Neural progenitor cell (in vitro differentiated cells): ENCODE results near the gene CD59. TPM values are rescaled to one million over a fixed set of nuclear protein-coding genes. Genes with fewer than 3 reads are reported as not detected.

Experiments
- DNase-seq: peaks from one replicate; pipeline ENCODE4 v3.0.0-alpha.2; 2016; ENCODE audit warnings: low spot score
- H2AFZ ChIP-seq: fragments of 200-600 bp; sonication (generic); replicated peaks from 2 replicates; pipeline ENCODE4 v1.6.1; 2016; ENCODE audit warnings: antibody characterized with exemption
- H3F3A ChIP-seq: fragments of 200-600 bp; sonication (generic); 2 replicates; pipeline ENCODE4 v1.6.1; 2016; ENCODE audit warnings: antibody characterized with exemption, low read depth
- H3K27ac ChIP-seq: fragments of 200-600 bp; sonication (generic); 2 replicates; pipeline ENCODE4 v1.5.1; 2016; ENCODE audit warnings: mild to moderate bottlenecking
- H3K27me3 ChIP-seq: fragments of 200-600 bp; sonication (generic); 2 replicates; pipeline ENCODE4 v1.6.1; 2016; ENCODE audit warnings: mild to moderate bottlenecking, moderate library complexity
- H3K36me3 ChIP-seq: fragments of 200-600 bp; sonication (generic); 2 replicates; pipeline ENCODE4 v1.5.1; 2016
- H3K4me1 ChIP-seq: fragments of 200-600 bp; sonication (generic); 2 replicates; pipeline ENCODE4 v1.6.1; 2016; ENCODE audit warnings: mixed run types
- H3K4me2 ChIP-seq: fragments of 200-600 bp; sonication (generic); 2 replicates; pipeline ENCODE4 v1.6.1; 2016
- H3K4me3 ChIP-seq: fragments of 200-600 bp; sonication (generic); 2 replicates; pipeline ENCODE4 v1.5.1; 2016
- H3K79me2 ChIP-seq: fragments of 200-600 bp; sonication (generic); 2 replicates; pipeline ENCODE4 v1.6.1; 2016; ENCODE audit warnings: low read depth
- H3K9ac ChIP-seq: fragments of 200-600 bp; sonication (generic); 2 replicates; pipeline ENCODE4 v1.6.1; 2016
- H3K9me3 ChIP-seq: fragments of 200-600 bp; sonication (generic); 2 replicates; pipeline ENCODE4 v1.5.1; 2016; ENCODE audit warnings: low read depth
- H4K20me1 ChIP-seq: fragments of 200-600 bp; sonication (generic); 2 replicates; pipeline ENCODE4 v1.6.1; 2016; ENCODE audit warnings: low read depth
- H3K27ac Mint-ChIP-seq: 3 replicates; pipeline ENCODE4 v1.8.0; 2021; ENCODE audit warnings: mixed read lengths
- H3K27me3 Mint-ChIP-seq: 2 replicates; pipeline ENCODE4 v1.8.0; 2022; ENCODE audit warnings: low read depth, mild to moderate bottlenecking, inconsistent platforms, moderate library complexity, mixed read lengths; ENCODE audit not compliant: insufficient read depth
- H3K36me3 Mint-ChIP-seq: 3 replicates; pipeline ENCODE4 v1.8.0; 2021; ENCODE audit warnings: mixed read lengths
- H3K4me1 Mint-ChIP-seq: 3 replicates; pipeline ENCODE4 v1.8.0; 2021; ENCODE audit warnings: mixed read lengths
- H3K4me3 Mint-ChIP-seq: 3 replicates; pipeline ENCODE4 v1.8.0; 2021; ENCODE audit warnings: mild to moderate bottlenecking, moderate library complexity, mixed read lengths
- H3K9me3 Mint-ChIP-seq: 3 replicates; pipeline ENCODE4 v1.8.0; 2020; ENCODE audit warnings: mixed read lengths
- EZH2 ChIP-seq: fragments of 200-600 bp; sonication (generic); IDR thresholded peaks from 2 replicates; pipeline ENCODE4 v1.6.1; 2017; ENCODE audit warnings: antibody characterized with exemption, mild to moderate bottlenecking, moderate library complexity
- EZH2phosphoT487 ChIP-seq: fragments of 200-600 bp; sonication (generic); IDR thresholded peaks from 2 replicates; pipeline ENCODE4 v1.6.1; 2017; ENCODE audit warnings: antibody characterized with exemption
- total RNA-seq: library from RNA; depleted of rRNA; stranded (reverse); fragments of >200 nt; gene quantifications from 2 replicates; pipeline ENCODE4 v1.2.3, GENCODE V29; 2015; ENCODE audit warnings: low replicate concordance
- TF ChIP-seq, protein P1 (sequence below): fragments of 200-600 bp; sonication (generic); IDR thresholded peaks from 2 replicates; pipeline ENCODE4 v1.5.1; 2017; ENCODE audit warnings: antibody characterized with exemption, mild to moderate bottlenecking

The CD59 gene
- total RNA-seq, 1 donor from 2014 or later = 74.7 TPM

DNA sequence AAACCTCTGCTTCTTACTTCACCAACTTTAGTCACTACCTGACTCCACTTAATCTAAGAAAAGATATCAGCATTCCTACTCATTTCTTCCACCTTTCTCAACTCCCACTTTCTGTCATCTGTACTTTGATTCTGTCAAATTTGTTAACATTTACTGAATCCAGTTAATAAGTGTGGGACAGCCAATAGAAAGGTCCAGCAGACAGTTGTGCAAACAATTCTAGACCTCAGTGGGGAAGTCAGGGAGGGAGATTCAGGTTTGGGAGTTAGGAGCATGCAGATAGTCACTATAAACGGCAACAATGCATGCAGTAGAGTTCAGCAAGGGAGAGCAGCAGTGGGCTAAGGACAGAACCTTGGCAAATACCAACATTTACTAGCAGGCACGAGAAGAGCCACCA lies 34.0 kb upstream of the CD59 start:
- Histone ChIP-seq H3K27me3 (peaks cover 19% of the 10 kb centered on the region), H3K36me3 (peaks cover 10% of the 10 kb centered on the region), H3K4me2 (no peak overlapping the region), H2AFZ (no peak overlapping the region), H3K79me2 (peaks cover 20% of the 10 kb centered on the region), H3F3A (peaks cover 5% of the 10 kb centered on the region), H4K20me1 (peaks cover 24% of the 10 kb centered on the region), H3K9me3 (no peaks in the 10 kb centered on the region), H3K9ac (no peak overlapping the region), H3K4me1 (peaks cover 8% of the 10 kb centered on the region), H3K4me3 (no peak overlapping the region), H3K27ac (no peak overlapping the region)
- TF ChIP-seq EZH2phosphoT487 = no peak
- TF ChIP-seq EZH2 = no peak
- TF ChIP-seq, protein P1, sequence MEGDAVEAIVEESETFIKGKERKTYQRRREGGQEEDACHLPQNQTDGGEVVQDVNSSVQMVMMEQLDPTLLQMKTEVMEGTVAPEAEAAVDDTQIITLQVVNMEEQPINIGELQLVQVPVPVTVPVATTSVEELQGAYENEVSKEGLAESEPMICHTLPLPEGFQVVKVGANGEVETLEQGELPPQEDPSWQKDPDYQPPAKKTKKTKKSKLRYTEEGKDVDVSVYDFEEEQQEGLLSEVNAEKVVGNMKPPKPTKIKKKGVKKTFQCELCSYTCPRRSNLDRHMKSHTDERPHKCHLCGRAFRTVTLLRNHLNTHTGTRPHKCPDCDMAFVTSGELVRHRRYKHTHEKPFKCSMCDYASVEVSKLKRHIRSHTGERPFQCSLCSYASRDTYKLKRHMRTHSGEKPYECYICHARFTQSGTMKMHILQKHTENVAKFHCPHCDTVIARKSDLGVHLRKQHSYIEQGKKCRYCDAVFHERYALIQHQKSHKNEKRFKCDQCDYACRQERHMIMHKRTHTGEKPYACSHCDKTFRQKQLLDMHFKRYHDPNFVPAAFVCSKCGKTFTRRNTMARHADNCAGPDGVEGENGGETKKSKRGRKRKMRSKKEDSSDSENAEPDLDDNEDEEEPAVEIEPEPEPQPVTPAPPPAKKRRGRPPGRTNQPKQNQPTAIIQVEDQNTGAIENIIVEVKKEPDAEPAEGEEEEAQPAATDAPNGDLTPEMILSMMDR = no peak
- Mint-ChIP-seq H3K9me3 (no peaks in the 10 kb centered on the region), H3K27ac (no peak overlapping the region), H3K27me3 (peaks cover 5% of the 10 kb centered on the region), H3K36me3 (peaks cover 8% of the 10 kb centered on the region), H3K4me1 (peaks cover 10% of the 10 kb centered on the region), H3K4me3 (no peak overlapping the region)
- DNase-seq = no peak

DNA sequence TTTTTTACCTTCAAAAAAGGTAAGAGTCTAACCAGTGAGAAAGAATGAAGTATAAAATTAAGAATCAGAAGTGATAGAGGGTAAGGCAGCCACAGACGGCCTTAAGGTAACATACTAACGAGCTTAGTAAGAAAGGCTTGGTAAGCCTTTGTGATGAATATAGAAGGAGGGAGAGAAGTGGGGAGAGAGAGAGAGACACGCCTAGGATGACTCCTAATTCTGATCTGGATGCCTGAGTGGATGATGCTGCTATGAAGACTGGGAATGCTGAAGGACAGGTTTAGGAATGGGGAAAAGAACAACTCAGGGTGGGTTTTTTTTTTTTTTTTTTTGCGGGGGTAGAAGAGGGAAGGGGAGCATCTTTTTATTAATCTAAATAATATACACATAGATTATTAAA lies 33.3 kb upstream of the CD59 start:
- Mint-ChIP-seq H3K27ac (no peak overlapping the region), H3K27me3 (peaks cover 2% of the 10 kb centered on the region), H3K4me1 (peaks cover 10% of the 10 kb centered on the region), H3K9me3 (no peaks in the 10 kb centered on the region), H3K36me3 (peaks cover 10% of the 10 kb centered on the region), H3K4me3 (no peak overlapping the region)
- Histone ChIP-seq H3K36me3 (peaks cover 10% of the 10 kb centered on the region), H3K9me3 (no peaks in the 10 kb centered on the region), H3F3A (no peaks in the 10 kb centered on the region), H3K4me3 (no peak overlapping the region), H3K4me1 (peaks cover 4% of the 10 kb centered on the region), H4K20me1 (peaks cover 24% of the 10 kb centered on the region), H2AFZ (no peak overlapping the region), H3K79me2 (peaks cover 20% of the 10 kb centered on the region), H3K4me2 (no peak overlapping the region), H3K27ac (no peak overlapping the region), H3K27me3 (peaks cover 13% of the 10 kb centered on the region), H3K9ac (no peak overlapping the region)
- DNase-seq = no peak
- TF ChIP-seq EZH2 = no peak
- no peak for TF ChIP-seq EZH2phosphoT487
- TF ChIP-seq, protein P1 = no peak

DNA sequence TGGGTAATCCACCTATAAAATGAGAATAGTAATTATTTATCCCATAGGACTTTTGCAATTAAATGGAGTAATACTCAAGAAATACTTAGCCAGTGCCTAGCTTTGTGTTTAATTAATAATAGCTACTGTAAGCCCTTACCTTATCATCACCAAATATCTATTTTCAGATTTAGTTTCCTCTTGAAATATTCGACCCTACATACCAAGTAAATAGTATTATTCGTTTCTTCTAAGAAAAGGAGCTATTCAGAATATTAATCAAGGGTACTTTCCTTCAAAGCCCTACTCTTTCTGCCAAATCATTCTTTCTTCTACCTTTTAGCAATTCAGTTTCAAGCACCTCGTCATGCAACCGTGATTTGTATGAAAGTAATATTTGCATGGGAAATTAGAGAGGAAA lies 31.4 kb upstream of the CD59 start:
- H2AFZ ChIP-seq = no peak overlapping the region
- no peak overlapping the region for H3K27ac ChIP-seq
- H3K79me2 ChIP-seq = peaks cover 14% of the 10 kb centered on the region
- H3K9me3 Mint-ChIP-seq = no peaks in the 10 kb centered on the region
- H3K9ac ChIP-seq = no peak overlapping the region
- no peaks in the 10 kb centered on the region for H3K9me3 ChIP-seq
- H3K27ac Mint-ChIP-seq = no peak overlapping the region
- H3K27me3 Mint-ChIP-seq = peaks cover 2% of the 10 kb centered on the region
- peaks cover 14% of the 10 kb centered on the region for H4K20me1 ChIP-seq
- H3K4me3 Mint-ChIP-seq = no peak overlapping the region
- H3K27me3 ChIP-seq = peaks cover 3% of the 10 kb centered on the region
- peaks cover 24% of the 10 kb centered on the region for H3K36me3 Mint-ChIP-seq
- H3K4me3 ChIP-seq = no peak overlapping the region
- TF ChIP-seq, protein P1 = no peak
- no peak for TF ChIP-seq EZH2phosphoT487
- TF ChIP-seq EZH2 = no peak
- no peak overlapping the region for H3K4me2 ChIP-seq
- peaks cover 4% of the 10 kb centered on the region for H3K4me1 Mint-ChIP-seq
- DNase-seq = no peak
- no peaks in the 10 kb centered on the region for H3K4me1 ChIP-seq
- H3F3A ChIP-seq = no peaks in the 10 kb centered on the region
- peaks cover 10% of the 10 kb centered on the region for H3K36me3 ChIP-seq
